Liver (tissue), 9 donors: Measurements from ENCODE around the gene STAG3. TPM values are rescaled to one million over a fixed set of nuclear protein-coding genes. Genes with fewer than 3 reads are reported as not detected.

Experiments
- DNase-seq: peaks from one replicate; pipeline ENCODE4 v3.0.0-alpha.2; 2017; ENCODE audit warnings: low spot score
- H3K27ac ChIP-seq, 2 donors: one replicate each; pipeline ENCODE4 v1.7.0; 2013; ENCODE audit warnings: inconsistent platforms in 2 of 2, low read length in 2 of 2, control low read depth in 1 of 2, low read depth in 1 of 2, mild to moderate bottlenecking in 1 of 2
- H3K27me3 ChIP-seq, 4 donors: one replicate each; pipeline versions ENCODE4 v1.6.1 to v1.7.0; 2013; ENCODE audit warnings: low read length in 3 of 4, inconsistent platforms in 1 of 4, mild to moderate bottlenecking in 1 of 4, moderate library complexity in 1 of 4; ENCODE audit not compliant: control insufficient read depth in 4 of 4, insufficient read depth in 4 of 4
- H3K36me3 ChIP-seq, 4 donors: one replicate each; pipeline versions ENCODE4 v1.6.1 to v1.7.0; 2013; ENCODE audit warnings: low read length in 3 of 4, mild to moderate bottlenecking in 3 of 4, low read depth in 1 of 4, moderate library complexity in 1 of 4; ENCODE audit not compliant: control insufficient read depth in 4 of 4, insufficient read depth in 3 of 4
- H3K4me1 ChIP-seq, 4 donors: one replicate each; pipeline versions ENCODE4 v1.6.1 to v1.7.0; 2013; ENCODE audit warnings: low read length in 3 of 4, mild to moderate bottlenecking in 3 of 4, moderate library complexity in 1 of 4; ENCODE audit not compliant: control insufficient read depth in 4 of 4, insufficient read depth in 4 of 4
- H3K4me3 ChIP-seq, 3 donors: one replicate each; pipeline versions ENCODE4 v1.6.1 to v1.7.0; 2013; ENCODE audit warnings: low read length in 3 of 3, control low read depth in 1 of 3, low read depth in 1 of 3, mild to moderate bottlenecking in 1 of 3
- H3K9ac ChIP-seq, 2 donors: one replicate each; pipeline ENCODE4 v1.7.0; 2013; ENCODE audit warnings: low read length in 2 of 2, mild to moderate bottlenecking in 2 of 2, moderate library complexity in 2 of 2, control low read depth in 1 of 2, low read depth in 1 of 2
- H3K9me3 ChIP-seq, 4 donors: one replicate each; pipeline versions ENCODE4 v1.6.1 to v1.7.0; 2013; ENCODE audit warnings: low read length in 3 of 4; ENCODE audit not compliant: control insufficient read depth in 4 of 4
- FOXA2 ChIP-seq: IDR thresholded peaks from 2 replicates; pipeline ENCODE4 v1.6.1; 2016; ENCODE audit warnings: antibody characterized with exemption
- GABPA ChIP-seq, 2 donors: IDR thresholded peaks in 1 of 2; conservative IDR thresholded peaks in 1 of 2; 2 replicates each; pipeline ENCODE4 v1.6.1; 2016; ENCODE audit warnings: antibody characterized with exemption in 2 of 2, mild to moderate bottlenecking in 1 of 2, moderate library complexity in 1 of 2
- HNF4A ChIP-seq, 2 donors: conservative IDR thresholded peaks; 2 replicates each; pipeline ENCODE4 v1.6.1; 2016; ENCODE audit warnings: antibody characterized with exemption in 2 of 2, mild to moderate bottlenecking in 2 of 2
- HNF4G ChIP-seq: IDR thresholded peaks from 2 replicates; pipeline ENCODE4 v1.6.1; 2016; ENCODE audit warnings: antibody characterized with exemption
- JUND ChIP-seq, 2 donors: IDR thresholded peaks; 2 replicates each; pipeline ENCODE4 v1.6.1; 2016; ENCODE audit warnings: antibody characterized with exemption in 2 of 2
- NR2F2 ChIP-seq: IDR thresholded peaks from 2 replicates; pipeline ENCODE4 v1.6.1; 2016; ENCODE audit warnings: antibody characterized with exemption
- RAD21 ChIP-seq, 2 donors: IDR thresholded peaks; 2 replicates each; pipeline ENCODE4 v1.6.1; 2016; ENCODE audit warnings: antibody characterized with exemption in 2 of 2, mild to moderate bottlenecking in 2 of 2
- RXRA ChIP-seq, 2 donors: IDR thresholded peaks; 2 replicates each; pipeline ENCODE4 v1.6.1; 2017 to 2018; ENCODE audit warnings: antibody characterized with exemption in 2 of 2, mild to moderate bottlenecking in 1 of 2
- SP1 ChIP-seq: IDR thresholded peaks from 2 replicates; pipeline ENCODE4 v1.6.1; 2018; ENCODE audit warnings: antibody characterized with exemption, mild to moderate bottlenecking
- TAF1 ChIP-seq: conservative IDR thresholded peaks from 2 replicates; pipeline ENCODE4 v1.6.1; 2016; ENCODE audit warnings: antibody characterized with exemption, mild to moderate bottlenecking
- WGBS: extraction: QIAGEN DNeasy Blood & Tissue Kit; methylation state at CpG from one replicate; pipeline ENCODE4 v1.1.7; 2013; 5-methylcytosine and 5-hydroxymethylcytosine counted together
- polyA plus RNA-seq, 2 donors: library from polyadenylated mRNA; stranded (reverse) in 1 of 2; unstranded in 1 of 2; fragments of 200-250 nt in 1 of 2; fragments of >200 nt in 1 of 2; fragmentation: Nextera tagmentation in 1 of 2; extraction: Ambion mirVana in 1 of 2; gene quantifications; one replicate each; pipeline versions ENCODE4 v1.2.1 to v1.2.3, GENCODE V29; 2013 to 2015
- total RNA-seq, 2 donors: library from RNA; depleted of rRNA; stranded (reverse); fragments of >200 nt; gene quantifications; one replicate each; pipeline ENCODE4 v1.2.3, GENCODE V29; 2014
- TF ChIP-seq, protein P1 (sequence below): IDR thresholded peaks from 2 replicates; pipeline ENCODE4 v1.6.1; 2016; ENCODE audit warnings: antibody characterized with exemption
- TF ChIP-seq, protein P2 (sequence below): IDR thresholded peaks from 2 replicates; pipeline ENCODE4 v1.6.1; 2016; ENCODE audit warnings: antibody characterized with exemption
- TF ChIP-seq, protein P3 (sequence below): fragments of 150-350 bp; IDR thresholded peaks from 2 replicates; pipeline ENCODE4 v1.5.1; 2017; ENCODE audit warnings: improper control_type of control experiment, low read depth, low read length; ENCODE audit not compliant: missing input control
- donor health status: healthy.
- donor health status: healthy.
- donor health status: healthy.
- donor health status: healthy.
- donor health status: healthy.

STAG3 gene
- total and polyA plus RNA-seq, 4 donors: 0.28 to 7.0 (median 3.2) TPM

DNA sequence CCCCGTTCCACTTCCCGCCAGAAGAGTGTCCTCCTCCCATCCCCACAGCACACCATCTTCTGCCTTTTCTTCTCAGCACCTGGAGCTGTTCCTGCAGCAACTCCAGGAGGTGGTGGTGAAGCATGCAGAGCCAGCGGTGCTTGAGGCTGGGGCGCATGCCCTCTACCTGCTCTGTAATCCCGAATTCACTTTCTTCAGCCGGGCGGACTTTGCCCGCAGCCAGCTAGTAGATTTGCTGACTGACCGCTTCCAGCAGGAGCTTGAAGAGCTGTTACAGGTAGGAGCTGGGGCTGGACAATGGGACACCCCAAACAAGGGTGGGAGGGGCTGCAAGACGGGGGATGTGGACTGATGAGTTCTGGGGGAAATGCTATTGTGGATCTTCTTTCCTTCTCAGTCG, 23.0 kb downstream of the STAG3 start:
- Histone ChIP-seq H3K27me3 (no peaks in the 10 kb centered on the region), H3K27ac (no peak overlapping the region), H3K4me3 (no peak overlapping the region), H3K36me3 (no peaks in the 10 kb centered on the region), H3K9me3 (no peaks in the 10 kb centered on the region), H3K9ac (no peak overlapping the region), H3K4me1 (peaks cover 0 to 11% (median 6%) of the 10 kb centered on the region in 4 donors)
- WGBS: 41% methylated on average over 11 of the region's 11 CpGs
- no peak for DNase-seq
- TF ChIP-seq, protein P1, sequence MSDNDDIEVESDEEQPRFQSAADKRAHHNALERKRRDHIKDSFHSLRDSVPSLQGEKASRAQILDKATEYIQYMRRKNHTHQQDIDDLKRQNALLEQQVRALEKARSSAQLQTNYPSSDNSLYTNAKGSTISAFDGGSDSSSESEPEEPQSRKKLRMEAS: no peak
- TF ChIP-seq HNF4A (conservative IDR thresholded peaks at IDR 0.05) (peak; percentile 77 to 87), RAD21 (IDR thresholded peaks at IDR 0.05) (peak in 1 of 2 donors; percentile 6), HNF4G (peak; percentile 68), FOXA2 (no peak), SP1 (peak; percentile 66)

DNA sequence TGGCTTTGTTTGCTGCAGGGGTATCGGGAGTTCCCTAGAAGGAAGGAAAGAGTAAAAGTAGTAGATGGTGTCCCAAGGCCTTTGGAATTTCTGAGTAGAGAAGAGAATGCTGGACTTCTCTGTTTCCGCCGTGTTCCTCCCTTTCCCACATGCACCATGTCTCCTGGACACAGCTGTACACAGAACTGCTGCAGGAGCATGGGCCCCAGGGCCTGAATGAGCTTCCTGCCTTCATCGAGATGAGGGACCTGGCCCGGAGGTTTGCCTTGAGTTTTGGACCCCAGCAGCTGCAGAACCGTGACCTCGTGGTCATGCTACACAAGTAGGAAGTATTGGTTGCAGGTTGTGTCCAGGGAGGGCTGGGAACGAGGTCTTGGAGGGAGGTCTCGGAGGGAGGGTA, 26.7 kb downstream of the STAG3 start:
- 91% methylated on average over 9 of the region's 9 CpGs for WGBS
- H3K36me3 ChIP-seq: no peaks in the 10 kb centered on the region
- no peak overlapping the region for H3K4me3 ChIP-seq
- H3K4me1 ChIP-seq: peaks cover 1 to 22% (median 12%) of the 10 kb centered on the region in 4 donors
- no peak overlapping the region for H3K27ac ChIP-seq
- no peak overlapping the region for H3K9ac ChIP-seq
- no peak for DNase-seq
- no peaks in the 10 kb centered on the region for H3K9me3 ChIP-seq
- no peaks in the 10 kb centered on the region for H3K27me3 ChIP-seq
- TF ChIP-seq FOXA2 (no peak), HNF4A (conservative IDR thresholded peaks at IDR 0.05) (no peak), SP1 (no peak), NR2F2 (no peak), JUND (IDR thresholded peaks at IDR 0.05) (no peak), RXRA (IDR thresholded peaks at IDR 0.05) (no peak)
- TF ChIP-seq, protein P2, sequence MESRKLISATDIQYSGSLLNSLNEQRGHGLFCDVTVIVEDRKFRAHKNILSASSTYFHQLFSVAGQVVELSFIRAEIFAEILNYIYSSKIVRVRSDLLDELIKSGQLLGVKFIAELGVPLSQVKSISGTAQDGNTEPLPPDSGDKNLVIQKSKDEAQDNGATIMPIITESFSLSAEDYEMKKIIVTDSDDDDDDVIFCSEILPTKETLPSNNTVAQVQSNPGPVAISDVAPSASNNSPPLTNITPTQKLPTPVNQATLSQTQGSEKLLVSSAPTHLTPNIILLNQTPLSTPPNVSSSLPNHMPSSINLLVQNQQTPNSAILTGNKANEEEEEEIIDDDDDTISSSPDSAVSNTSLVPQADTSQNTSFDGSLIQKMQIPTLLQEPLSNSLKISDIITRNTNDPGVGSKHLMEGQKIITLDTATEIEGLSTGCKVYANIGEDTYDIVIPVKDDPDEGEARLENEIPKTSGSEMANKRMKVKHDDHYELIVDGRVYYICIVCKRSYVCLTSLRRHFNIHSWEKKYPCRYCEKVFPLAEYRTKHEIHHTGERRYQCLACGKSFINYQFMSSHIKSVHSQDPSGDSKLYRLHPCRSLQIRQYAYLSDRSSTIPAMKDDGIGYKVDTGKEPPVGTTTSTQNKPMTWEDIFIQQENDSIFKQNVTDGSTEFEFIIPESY: no peak

DNA sequence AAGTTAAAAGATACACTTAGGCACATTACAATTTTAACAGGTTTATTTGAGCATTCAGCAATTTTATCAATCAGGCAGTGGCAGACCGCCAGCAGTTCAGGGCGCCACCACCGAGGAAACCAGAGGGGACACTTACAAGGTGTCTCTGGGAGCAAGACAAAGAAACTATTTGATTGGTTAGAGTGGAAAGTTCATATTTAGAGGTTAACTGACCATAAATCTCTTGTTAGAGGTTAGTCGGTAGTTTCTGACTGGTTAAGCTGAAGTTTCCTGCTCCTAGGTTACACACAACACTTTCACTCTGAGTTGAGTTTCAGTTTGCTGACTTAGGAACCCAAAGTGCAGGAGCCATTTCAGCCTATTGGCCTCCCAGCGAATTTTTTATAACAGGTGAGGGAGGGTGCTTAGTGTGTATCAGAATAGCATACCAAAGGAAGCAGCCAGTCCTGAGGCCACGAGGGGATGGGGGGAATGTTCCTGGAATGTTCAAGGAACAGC, 31.2 kb downstream of the STAG3 start:
- Histone ChIP-seq H3K27me3 (no peaks in the 10 kb centered on the region), H3K4me1 (peaks cover 9 to 31% (median 27%) of the 10 kb centered on the region in 4 donors), H3K27ac (peak overlapping the region in 1 of 2 donors; percentile 45), H3K4me3 (peak overlapping the region in 2 of 3 donors; percentile 13 to 29), H3K9ac (peak overlapping the region in 1 of 2 donors; percentile 33), H3K9me3 (no peaks in the 10 kb centered on the region), H3K36me3 (no peaks in the 10 kb centered on the region)
- WGBS: 32% methylated on average over 6 of the region's 6 CpGs
- no peak for DNase-seq
- TF ChIP-seq, protein P2: no peak
- TF ChIP-seq, protein P3, sequence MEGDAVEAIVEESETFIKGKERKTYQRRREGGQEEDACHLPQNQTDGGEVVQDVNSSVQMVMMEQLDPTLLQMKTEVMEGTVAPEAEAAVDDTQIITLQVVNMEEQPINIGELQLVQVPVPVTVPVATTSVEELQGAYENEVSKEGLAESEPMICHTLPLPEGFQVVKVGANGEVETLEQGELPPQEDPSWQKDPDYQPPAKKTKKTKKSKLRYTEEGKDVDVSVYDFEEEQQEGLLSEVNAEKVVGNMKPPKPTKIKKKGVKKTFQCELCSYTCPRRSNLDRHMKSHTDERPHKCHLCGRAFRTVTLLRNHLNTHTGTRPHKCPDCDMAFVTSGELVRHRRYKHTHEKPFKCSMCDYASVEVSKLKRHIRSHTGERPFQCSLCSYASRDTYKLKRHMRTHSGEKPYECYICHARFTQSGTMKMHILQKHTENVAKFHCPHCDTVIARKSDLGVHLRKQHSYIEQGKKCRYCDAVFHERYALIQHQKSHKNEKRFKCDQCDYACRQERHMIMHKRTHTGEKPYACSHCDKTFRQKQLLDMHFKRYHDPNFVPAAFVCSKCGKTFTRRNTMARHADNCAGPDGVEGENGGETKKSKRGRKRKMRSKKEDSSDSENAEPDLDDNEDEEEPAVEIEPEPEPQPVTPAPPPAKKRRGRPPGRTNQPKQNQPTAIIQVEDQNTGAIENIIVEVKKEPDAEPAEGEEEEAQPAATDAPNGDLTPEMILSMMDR: peak; percentile 13
- no peak for TF ChIP-seq GABPA (IDR thresholded peaks at IDR 0.05 in 1 of 2, conservative IDR thresholded peaks at IDR 0.05 in 1 of 2)
- TF ChIP-seq TAF1: no peak
